GM06990 (cell line): ENCODE results near the gene NPFFR1.
"Not testable (repeated sequence)": the region's sequence is repeated elsewhere in the genome, so short reads cannot be mapped to it uniquely, and the experiment has no call there.

Experiments used
- DNase-seq: peaks from one replicate; pipeline ENCODE4 v3.0.0-alpha.2; 2011; ENCODE audit not compliant: insufficient read length; ENCODE audit errors: extremely low read depth
- H3K27me3 ChIP-seq: replicated peaks from 2 replicates; pipeline ENCODE4 v1.6.0; 2011; ENCODE audit warnings: low read length; ENCODE audit not compliant: control insufficient read depth, insufficient read depth
- H3K36me3 ChIP-seq: 2 replicates; pipeline ENCODE4 v1.5.1; 2011; ENCODE audit warnings: low read length; ENCODE audit not compliant: control insufficient read depth, insufficient read depth
- H3K4me3 ChIP-seq: replicated peaks from 2 replicates; pipeline ENCODE4 v1.5.1; 2011; ENCODE audit warnings: low read depth, mild to moderate bottlenecking, control low read depth, low read length
- CTCF ChIP-seq: IDR thresholded peaks from 2 replicates; pipeline ENCODE4 v1.5.1; 2011; ENCODE audit warnings: low read length, control low read depth, mild to moderate bottlenecking, inconsistent platforms; ENCODE audit not compliant: insufficient read depth, poor library complexity, severe bottlenecking

The NPFFR1 gene

GRCh38 chr10:70260734-70261133, 23.1 kb downstream of the NPFFR1 start:
- TF ChIP-seq CTCF = no peak
- Histone ChIP-seq H3K4me3 (no peak overlapping the region), H3K27me3 (no peaks in the 10 kb centered on the region), H3K36me3 (no peaks in the 10 kb centered on the region)
- DNase-seq = no peak

- TF ChIP-seq CTCF = no peak
- no peaks in the 10 kb centered on the region for H3K27me3 ChIP-seq
- no peak overlapping the region for H3K4me3 ChIP-seq
- DNase-seq = no peak
- no peaks in the 10 kb centered on the region for H3K36me3 ChIP-seq
Observed at GRCh38 chr10:70260259-70260658, 23.5 kb downstream of the NPFFR1 start.

GRCh38 chr10:70258216-70258615, 25.6 kb downstream of the NPFFR1 start:
- Histone ChIP-seq H3K4me3 (no peak overlapping the region), H3K36me3 (no peaks in the 10 kb centered on the region), H3K27me3 (no peaks in the 10 kb centered on the region)
- no peak for DNase-seq
- no peak for TF ChIP-seq CTCF

GRCh38 chr10:70257816-70258215, 26.0 kb downstream of the NPFFR1 start:
- not testable (repeated sequence) for H3K4me3 ChIP-seq

GRCh38 chr10:70256463-70256862, 27.3 kb downstream of the NPFFR1 start:
- TF ChIP-seq CTCF = no peak
- Histone ChIP-seq H3K36me3 (no peaks in the 10 kb centered on the region), H3K27me3 (no peaks in the 10 kb centered on the region), H3K4me3 (no peak overlapping the region)
- DNase-seq = no peak

More at GRCh38 chr10:70257816-70258215, 26.0 kb downstream of the NPFFR1 start:
- H3K36me3 ChIP-seq, DNase-seq, H3K27me3 ChIP-seq: not testable (repeated sequence)

- DNase-seq = no peak
- TF ChIP-seq CTCF = no peak
- Histone ChIP-seq H3K27me3 (no peaks in the 10 kb centered on the region), H3K4me3 (no peak overlapping the region), H3K36me3 (no peaks in the 10 kb centered on the region)
Observed at GRCh38 chr10:70255329-70256299, 28.2 kb downstream of the NPFFR1 start.
